WTC11 (cell line): ENCODE data around the gene PSENEN. TPM values are rescaled to one million over a fixed set of nuclear protein-coding genes. Genes with fewer than 3 reads are reported as not detected.
A peak's percentile ranks its signal among the peaks of the same experiment; 100 is the strongest.

Experiments used
- ATAC-seq: fragments of 200-7000 bp; cut with Tn5 transposase; 2 replicates; pipeline ENCODE4 v1.10.0; 2021; ENCODE audit warnings: mild to moderate bottlenecking, moderate library complexity
- CTCF ChIA-PET: fragments of 300-600 bp; sonication (Branson Sonifier 250); formaldehyde crosslinking; loops from one replicate; lab custom pipeline; 2021; ENCODE audit warnings: antibody characterized with exemption; lab: Charles Lee
- POLR2A ChIA-PET: fragments of 350-600 bp; sonication (Branson Sonifier 250); formaldehyde crosslinking; loops from one replicate; lab custom pipeline; 2021; ENCODE audit warnings: antibody characterized with exemption; lab: Charles Lee
- DNase-seq: peaks from one replicate; pipeline ENCODE4 v3.0.0; 2021; ENCODE audit warnings: low spot score
- H3K27ac Mint-ChIP-seq: 2 replicates; pipeline ENCODE4 v1.8.0; 2021; ENCODE audit warnings: mixed read lengths
- H3K27me3 Mint-ChIP-seq: 2 replicates; pipeline ENCODE4 v1.8.0; 2021; ENCODE audit warnings: low read depth, mild to moderate bottlenecking, moderate library complexity, mixed read lengths
- H3K36me3 Mint-ChIP-seq: 2 replicates; pipeline ENCODE4 v1.8.0; 2021; ENCODE audit warnings: mixed read lengths
- H3K4me1 Mint-ChIP-seq: 2 replicates; pipeline ENCODE4 v1.8.0; 2022; ENCODE audit warnings: mixed read lengths
- H3K4me3 Mint-ChIP-seq: 2 replicates; pipeline ENCODE4 v1.8.0; 2021; ENCODE audit warnings: mild to moderate bottlenecking, moderate library complexity, mixed read lengths
- H3K9me3 Mint-ChIP-seq: 2 replicates; pipeline ENCODE4 v1.8.0; 2021; ENCODE audit warnings: mixed read lengths
- AR ChIP-seq: fragments of 250-450 bp; sonication (Bioruptor Pico); IDR thresholded peaks from 2 replicates; pipeline ENCODE4 v1.9.0; 2021; ENCODE audit warnings: mild to moderate bottlenecking
- JAZF1 ChIP-seq: fragments of 250-450 bp; sonication (Bioruptor Pico); IDR thresholded peaks from 2 replicates; pipeline ENCODE4 v1.9.0; 2021; ENCODE audit warnings: moderate library complexity, mild to moderate bottlenecking, inconsistent platforms
- MLX ChIP-seq: sonication (generic); formaldehyde crosslinking; IDR thresholded peaks from 2 replicates; pipeline ENCODE4 v1.8.1; 2023; ENCODE audit warnings: mild to moderate bottlenecking, missing genetic modification reagents, moderate library complexity
- NR2C2 ChIP-seq: sonication (generic); formaldehyde crosslinking; IDR thresholded peaks from 2 replicates; pipeline ENCODE4 v1.8.0; 2022; ENCODE audit warnings: mild to moderate bottlenecking, missing genetic modification reagents
- PRRX2 ChIP-seq: fragments of 250-450 bp; sonication (Bioruptor Pico); IDR thresholded peaks from 2 replicates; pipeline ENCODE4 v1.8.0; 2021; ENCODE audit warnings: mild to moderate bottlenecking
- TEAD4 ChIP-seq: sonication (generic); formaldehyde crosslinking; IDR thresholded peaks from 2 replicates; pipeline ENCODE4 v1.8.0; 2022; ENCODE audit warnings: mild to moderate bottlenecking, missing genetic modification reagents
- ZMAT4 ChIP-seq: fragments of 250-450 bp; sonication (Bioruptor Pico); IDR thresholded peaks from 2 replicates; pipeline ENCODE4 v1.9.0; 2021; ENCODE audit warnings: mild to moderate bottlenecking
- ZNF317 ChIP-seq: sonication (generic); formaldehyde crosslinking; IDR thresholded peaks from 2 replicates; pipeline ENCODE4 v1.8.1; 2023; ENCODE audit warnings: low read depth, mild to moderate bottlenecking, moderate library complexity, missing genetic modification reagents, borderline replicate concordance
- ZNF423 ChIP-seq: fragments of 250-450 bp; sonication (Bioruptor Pico); IDR thresholded peaks from 2 replicates; pipeline ENCODE4 v2.1.2; 2022; ENCODE audit warnings: mild to moderate bottlenecking, moderate library complexity
- ZNF671 ChIP-seq: fragments of 250-450 bp; sonication (Bioruptor Pico); IDR thresholded peaks from 2 replicates; pipeline ENCODE4 v1.8.0; 2021; ENCODE audit warnings: mild to moderate bottlenecking
- total RNA-seq: library from RNA; stranded (reverse); gene quantifications from 3 replicates; pipeline ENCODE4 v1.2.3, GENCODE V29; 2021
- TF ChIP-seq, protein P1 (sequence below): sonication (generic); formaldehyde crosslinking; IDR thresholded peaks from 2 replicates; pipeline ENCODE4 v1.8.1; 2023; ENCODE audit warnings: mild to moderate bottlenecking, missing genetic modification reagents
- TF ChIP-seq, protein P2 (sequence below): sonication (generic); formaldehyde crosslinking; IDR thresholded peaks from 2 replicates; pipeline ENCODE4 v1.8.1; 2023; ENCODE audit warnings: mild to moderate bottlenecking, missing genetic modification reagents, borderline replicate concordance

PSENEN gene
- total RNA-seq, 1 experiment from 2014 or later = 80.3 TPM

DNA sequence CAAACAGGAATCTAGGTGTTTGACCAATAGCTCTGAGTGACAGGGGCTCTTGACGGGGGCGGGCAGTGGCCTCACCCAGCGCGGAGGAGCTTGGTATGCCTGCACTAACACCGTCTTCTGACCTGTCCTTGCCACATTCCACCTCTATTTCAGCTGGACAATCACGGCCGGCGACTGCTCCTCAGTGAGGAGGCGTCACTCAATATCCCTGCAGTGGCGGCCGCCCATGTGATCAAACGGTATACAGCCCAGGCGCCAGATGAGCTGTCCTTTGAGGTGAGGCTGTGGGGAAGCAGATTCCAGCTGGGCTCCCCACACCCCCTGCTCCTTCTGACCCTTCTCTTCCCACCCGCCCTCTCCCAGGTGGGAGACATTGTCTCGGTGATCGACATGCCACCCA lies 34.6 kb downstream of the PSENEN start:
- ATAC-seq = no peak
- no peak for TF ChIP-seq NR2C2 (CRISPR knock-in tag)
- POLR2A ChIA-PET = no interaction called here
- CTCF ChIA-PET = no interaction called here
- no peak overlapping the region for H3K27ac Mint-ChIP-seq
- no peak overlapping the region for H3K4me3 Mint-ChIP-seq
- H3K4me1 Mint-ChIP-seq = peaks cover 39% of the 10 kb centered on the region
- no peaks in the 10 kb centered on the region for H3K36me3 Mint-ChIP-seq
- no peaks in the 10 kb centered on the region for H3K9me3 Mint-ChIP-seq
- DNase-seq = no peak
- H3K27me3 Mint-ChIP-seq = peaks cover 16% of the 10 kb centered on the region

DNA sequence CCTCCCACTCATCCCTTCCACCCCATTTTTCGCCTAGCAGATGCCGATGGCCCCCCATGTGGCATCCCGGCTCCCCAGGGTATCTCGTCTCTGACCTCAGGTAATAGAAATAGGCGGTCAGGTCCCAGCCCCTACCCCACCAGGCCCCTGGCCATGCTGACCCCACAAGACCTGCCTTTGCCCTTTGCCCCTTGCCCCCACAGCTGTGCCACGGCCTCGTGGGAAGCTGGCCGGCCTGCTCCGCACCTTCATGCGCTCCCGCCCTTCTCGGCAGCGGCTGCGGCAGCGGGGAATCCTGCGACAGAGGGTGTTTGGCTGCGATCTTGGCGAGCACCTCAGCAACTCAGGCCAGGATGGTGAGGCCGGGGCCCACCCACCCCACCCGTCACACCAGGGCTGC lies 35.3 kb downstream of the PSENEN start:
- no peak for ATAC-seq
- Mint-ChIP-seq H3K36me3 (no peaks in the 10 kb centered on the region), H3K4me1 (peaks cover 45% of the 10 kb centered on the region), H3K27ac (no peak overlapping the region), H3K27me3 (peaks cover 16% of the 10 kb centered on the region)
- no peak for TF ChIP-seq AR (CRISPR knock-in tag)
- TF ChIP-seq, all 79 proteins: peak for 0
- no peaks in the 10 kb centered on the region for H3K9me3 Mint-ChIP-seq
- ChIA-PET CTCF (no interaction called here), POLR2A (no interaction called here)
- no peak overlapping the region for H3K4me3 Mint-ChIP-seq
- no peak for DNase-seq

DNA sequence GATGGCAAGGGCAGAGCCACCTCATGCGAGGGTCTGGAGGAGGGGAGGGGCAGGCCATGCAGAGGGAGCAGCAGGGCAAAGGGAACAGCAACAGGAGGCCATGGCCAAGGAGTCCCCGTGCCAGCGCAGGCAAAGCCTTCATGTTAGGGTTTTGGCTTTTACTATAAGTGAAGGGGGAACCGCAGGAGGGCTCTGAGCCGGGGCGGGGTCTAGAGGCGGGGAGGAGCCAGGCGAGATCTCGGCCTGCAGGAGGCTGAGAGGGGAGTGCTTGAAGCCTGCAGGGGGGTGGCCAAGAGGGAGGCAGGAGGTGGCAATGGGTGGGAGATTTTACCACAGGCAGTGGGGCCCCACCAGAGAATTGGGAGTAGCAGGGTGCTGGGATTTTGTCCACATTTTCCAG lies 36.2 kb downstream of the PSENEN start:
- peak; percentile 8 for ATAC-seq

More for the DNA sequence above, 36.2 kb downstream of the PSENEN start:
- Mint-ChIP-seq H3K36me3 (no peaks in the 10 kb centered on the region), H3K4me1 (peaks cover 43% of the 10 kb centered on the region), H3K27me3 (peaks cover 11% of the 10 kb centered on the region), H3K4me3 (no peak overlapping the region; the same call in 1 of the 2 replicates), H3K27ac (no peak overlapping the region), H3K9me3 (no peaks in the 10 kb centered on the region)
- DNase-seq = peak; percentile 57
- CTCF ChIA-PET = interaction anchor here (0.6 kb wide), 1 partner anchor 12 kb away, joined by 3 read pairs; no protein-coding TSS in a partner anchor
- TF ChIP-seq PRRX2 (CRISPR knock-in tag) (no peak), ZNF671 (no peak), MLX (no peak), ZNF423 (no peak), JAZF1 (CRISPR knock-in tag) (no peak), ZNF317 (no peak), TEAD4 (CRISPR knock-in tag) (no peak), ZMAT4 (CRISPR knock-in tag) (no peak)
- TF ChIP-seq, protein P1, sequence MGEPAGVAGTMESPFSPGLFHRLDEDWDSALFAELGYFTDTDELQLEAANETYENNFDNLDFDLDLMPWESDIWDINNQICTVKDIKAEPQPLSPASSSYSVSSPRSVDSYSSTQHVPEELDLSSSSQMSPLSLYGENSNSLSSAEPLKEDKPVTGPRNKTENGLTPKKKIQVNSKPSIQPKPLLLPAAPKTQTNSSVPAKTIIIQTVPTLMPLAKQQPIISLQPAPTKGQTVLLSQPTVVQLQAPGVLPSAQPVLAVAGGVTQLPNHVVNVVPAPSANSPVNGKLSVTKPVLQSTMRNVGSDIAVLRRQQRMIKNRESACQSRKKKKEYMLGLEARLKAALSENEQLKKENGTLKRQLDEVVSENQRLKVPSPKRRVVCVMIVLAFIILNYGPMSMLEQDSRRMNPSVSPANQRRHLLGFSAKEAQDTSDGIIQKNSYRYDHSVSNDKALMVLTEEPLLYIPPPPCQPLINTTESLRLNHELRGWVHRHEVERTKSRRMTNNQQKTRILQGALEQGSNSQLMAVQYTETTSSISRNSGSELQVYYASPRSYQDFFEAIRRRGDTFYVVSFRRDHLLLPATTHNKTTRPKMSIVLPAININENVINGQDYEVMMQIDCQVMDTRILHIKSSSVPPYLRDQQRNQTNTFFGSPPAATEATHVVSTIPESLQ (CRISPR knock-in tag) = no peak
- TF ChIP-seq, protein P2, sequence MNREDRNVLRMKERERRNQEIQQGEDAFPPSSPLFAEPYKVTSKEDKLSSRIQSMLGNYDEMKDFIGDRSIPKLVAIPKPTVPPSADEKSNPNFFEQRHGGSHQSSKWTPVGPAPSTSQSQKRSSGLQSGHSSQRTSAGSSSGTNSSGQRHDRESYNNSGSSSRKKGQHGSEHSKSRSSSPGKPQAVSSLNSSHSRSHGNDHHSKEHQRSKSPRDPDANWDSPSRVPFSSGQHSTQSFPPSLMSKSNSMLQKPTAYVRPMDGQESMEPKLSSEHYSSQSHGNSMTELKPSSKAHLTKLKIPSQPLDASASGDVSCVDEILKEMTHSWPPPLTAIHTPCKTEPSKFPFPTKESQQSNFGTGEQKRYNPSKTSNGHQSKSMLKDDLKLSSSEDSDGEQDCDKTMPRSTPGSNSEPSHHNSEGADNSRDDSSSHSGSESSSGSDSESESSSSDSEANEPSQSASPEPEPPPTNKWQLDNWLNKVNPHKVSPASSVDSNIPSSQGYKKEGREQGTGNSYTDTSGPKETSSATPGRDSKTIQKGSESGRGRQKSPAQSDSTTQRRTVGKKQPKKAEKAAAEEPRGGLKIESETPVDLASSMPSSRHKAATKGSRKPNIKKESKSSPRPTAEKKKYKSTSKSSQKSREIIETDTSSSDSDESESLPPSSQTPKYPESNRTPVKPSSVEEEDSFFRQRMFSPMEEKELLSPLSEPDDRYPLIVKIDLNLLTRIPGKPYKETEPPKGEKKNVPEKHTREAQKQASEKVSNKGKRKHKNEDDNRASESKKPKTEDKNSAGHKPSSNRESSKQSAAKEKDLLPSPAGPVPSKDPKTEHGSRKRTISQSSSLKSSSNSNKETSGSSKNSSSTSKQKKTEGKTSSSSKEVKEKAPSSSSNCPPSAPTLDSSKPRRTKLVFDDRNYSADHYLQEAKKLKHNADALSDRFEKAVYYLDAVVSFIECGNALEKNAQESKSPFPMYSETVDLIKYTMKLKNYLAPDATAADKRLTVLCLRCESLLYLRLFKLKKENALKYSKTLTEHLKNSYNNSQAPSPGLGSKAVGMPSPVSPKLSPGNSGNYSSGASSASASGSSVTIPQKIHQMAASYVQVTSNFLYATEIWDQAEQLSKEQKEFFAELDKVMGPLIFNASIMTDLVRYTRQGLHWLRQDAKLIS (CRISPR knock-in tag) = no peak
- POLR2A ChIA-PET = no interaction called here
